Thyroid gland (tissue), 4 donors: Measurements from ENCODE around the gene PTCD1.

Experiments used
- POLR2A ChIP-seq, 2 donors: fragments of 450-650 bp; IDR thresholded peaks; one replicate each; pipeline ENCODE4 v1.6.1; 2017; ENCODE audit warnings: antibody characterized with exemption in 2 of 2, mild to moderate bottlenecking in 2 of 2, moderate library complexity in 1 of 2
- TF ChIP-seq, protein P1 (sequence below), 6 experiments: fragments of 200-600 bp in 3 of 6; fragments of 450-650 bp in 3 of 6; sonication (generic) in 3 of 6; IDR thresholded peaks; one replicate each; pipeline ENCODE4 v1.5.1; 2016 to 2019; ENCODE audit warnings: antibody characterized with exemption in 6 of 6, mild to moderate bottlenecking in 2 of 6, inconsistent platforms in 1 of 6, moderate library complexity in 1 of 6

DNA sequence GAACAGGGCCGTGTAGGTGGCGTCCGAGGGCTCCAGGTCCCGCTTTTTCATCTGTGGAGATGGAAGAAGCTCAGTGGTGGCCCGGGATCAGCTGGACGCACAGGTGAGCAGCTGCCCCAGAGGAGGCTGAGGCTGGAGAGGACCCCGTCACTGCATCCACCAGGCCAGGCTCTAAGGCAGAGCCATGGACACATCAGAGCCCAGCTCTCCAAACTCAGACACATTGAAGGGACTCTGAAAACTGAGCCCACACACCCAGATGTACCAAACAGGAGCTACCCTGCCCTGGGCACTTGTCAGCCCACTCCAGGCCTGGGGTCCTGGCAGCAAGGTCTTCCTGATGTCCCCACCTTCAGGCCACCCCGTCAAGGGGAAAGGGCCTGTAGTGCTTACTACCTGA lies 8.8 kb downstream of the PTCD1 start:
- TF ChIP-seq, protein P1, sequence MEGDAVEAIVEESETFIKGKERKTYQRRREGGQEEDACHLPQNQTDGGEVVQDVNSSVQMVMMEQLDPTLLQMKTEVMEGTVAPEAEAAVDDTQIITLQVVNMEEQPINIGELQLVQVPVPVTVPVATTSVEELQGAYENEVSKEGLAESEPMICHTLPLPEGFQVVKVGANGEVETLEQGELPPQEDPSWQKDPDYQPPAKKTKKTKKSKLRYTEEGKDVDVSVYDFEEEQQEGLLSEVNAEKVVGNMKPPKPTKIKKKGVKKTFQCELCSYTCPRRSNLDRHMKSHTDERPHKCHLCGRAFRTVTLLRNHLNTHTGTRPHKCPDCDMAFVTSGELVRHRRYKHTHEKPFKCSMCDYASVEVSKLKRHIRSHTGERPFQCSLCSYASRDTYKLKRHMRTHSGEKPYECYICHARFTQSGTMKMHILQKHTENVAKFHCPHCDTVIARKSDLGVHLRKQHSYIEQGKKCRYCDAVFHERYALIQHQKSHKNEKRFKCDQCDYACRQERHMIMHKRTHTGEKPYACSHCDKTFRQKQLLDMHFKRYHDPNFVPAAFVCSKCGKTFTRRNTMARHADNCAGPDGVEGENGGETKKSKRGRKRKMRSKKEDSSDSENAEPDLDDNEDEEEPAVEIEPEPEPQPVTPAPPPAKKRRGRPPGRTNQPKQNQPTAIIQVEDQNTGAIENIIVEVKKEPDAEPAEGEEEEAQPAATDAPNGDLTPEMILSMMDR (IDR thresholded peaks at IDR 0.05), result no peak
- no peak for TF ChIP-seq POLR2A (IDR thresholded peaks at IDR 0.05)
